Myometrial cell (primary cell): ENCODE results near the gene ATF5. TPM values are rescaled to one million over a fixed set of nuclear protein-coding genes. Genes with fewer than 3 reads are reported as not detected.

ENCODE experiments used
- total RNA-seq: library from RNA; depleted of rRNA; stranded (reverse); fragments of >200 nt; gene quantifications from 2 replicates; pipeline ENCODE4 v1.2.3, GENCODE V29; 2015

ATF5 gene, protein sequence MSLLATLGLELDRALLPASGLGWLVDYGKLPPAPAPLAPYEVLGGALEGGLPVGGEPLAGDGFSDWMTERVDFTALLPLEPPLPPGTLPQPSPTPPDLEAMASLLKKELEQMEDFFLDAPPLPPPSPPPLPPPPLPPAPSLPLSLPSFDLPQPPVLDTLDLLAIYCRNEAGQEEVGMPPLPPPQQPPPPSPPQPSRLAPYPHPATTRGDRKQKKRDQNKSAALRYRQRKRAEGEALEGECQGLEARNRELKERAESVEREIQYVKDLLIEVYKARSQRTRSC
- total RNA-seq: 14.0 and 20.2 TPM in 2 replicates

DNA sequence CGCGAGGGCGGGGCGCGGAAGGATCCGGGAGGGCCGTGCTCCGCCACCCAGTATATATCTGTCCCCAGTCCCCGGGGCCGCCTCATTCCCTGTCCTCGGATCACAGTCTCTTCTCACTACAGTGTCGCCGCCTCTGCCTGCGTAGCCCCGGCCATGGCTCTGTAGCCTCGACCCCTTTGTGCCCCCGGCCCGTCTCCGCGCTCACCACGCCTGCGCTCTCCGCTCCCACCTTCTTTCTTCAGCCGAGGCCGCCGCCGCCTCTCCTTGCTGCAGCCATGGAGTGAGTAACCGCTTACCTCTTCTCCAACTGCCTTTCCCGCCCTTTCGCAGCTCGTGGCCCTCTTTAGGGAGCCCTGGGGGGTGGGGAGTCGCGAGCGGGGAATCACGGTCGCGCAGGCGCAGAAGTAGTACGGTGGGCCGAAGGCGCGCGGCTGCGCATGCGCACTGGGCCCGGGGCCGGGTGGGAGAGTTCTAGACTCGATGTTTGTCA is at the start of gene ATF5, which contains the start of gene NUP62:
Gene ATF5, plus strand, starts transcription at position 85 of the 490 bp plus-strand sequence. CDS start 1,646 bp downstream, outside the sequence.
Gene NUP62, minus strand, starts transcription at position 384 of the 490 bp plus-strand sequence. CDS start 19,697 bp downstream, outside the sequence.

DNA sequence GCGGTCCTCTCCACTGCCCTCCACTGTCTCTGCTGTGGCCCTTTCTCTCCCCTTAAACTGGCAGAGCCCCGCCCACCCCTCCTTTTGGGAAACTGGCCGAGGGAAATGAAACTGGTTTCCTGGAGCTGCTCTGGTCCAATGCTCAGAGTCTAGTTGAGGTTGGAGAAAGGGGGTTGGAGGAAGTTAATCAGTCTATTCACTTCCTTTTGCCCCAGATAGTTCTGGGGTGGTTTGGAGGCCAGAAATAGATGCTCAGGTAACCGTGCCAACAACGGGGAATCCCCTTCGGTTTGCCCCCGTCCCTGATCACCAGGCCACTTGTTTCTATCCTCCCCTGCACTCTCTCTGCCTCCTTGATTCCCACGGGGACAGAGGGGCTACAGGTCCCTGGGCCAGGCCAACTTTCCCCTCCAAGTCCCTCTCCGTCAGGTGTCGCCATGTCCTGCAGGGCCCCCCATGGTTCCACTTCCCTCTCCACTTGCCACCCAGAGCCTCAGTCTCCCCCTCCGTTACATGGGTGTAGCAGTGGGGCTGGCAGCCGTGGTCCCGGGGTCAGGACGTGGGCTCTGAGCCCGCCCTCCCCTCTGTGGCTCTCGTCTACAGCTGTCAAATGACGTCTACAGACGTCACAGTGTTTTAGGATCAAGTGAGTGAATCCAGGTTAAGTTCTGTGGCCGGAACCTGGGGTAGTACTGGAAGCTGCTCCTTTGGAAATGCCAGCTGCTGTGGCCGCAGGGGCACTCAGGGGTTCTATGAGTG is 32.0 kb upstream of the ATF5 start, which contains the start of gene IL4I1:
Gene IL4I1, minus strand, starts transcription at position 25 of the 759 bp plus-strand sequence. CDS start 727 bp downstream, outside the sequence.

DNA sequence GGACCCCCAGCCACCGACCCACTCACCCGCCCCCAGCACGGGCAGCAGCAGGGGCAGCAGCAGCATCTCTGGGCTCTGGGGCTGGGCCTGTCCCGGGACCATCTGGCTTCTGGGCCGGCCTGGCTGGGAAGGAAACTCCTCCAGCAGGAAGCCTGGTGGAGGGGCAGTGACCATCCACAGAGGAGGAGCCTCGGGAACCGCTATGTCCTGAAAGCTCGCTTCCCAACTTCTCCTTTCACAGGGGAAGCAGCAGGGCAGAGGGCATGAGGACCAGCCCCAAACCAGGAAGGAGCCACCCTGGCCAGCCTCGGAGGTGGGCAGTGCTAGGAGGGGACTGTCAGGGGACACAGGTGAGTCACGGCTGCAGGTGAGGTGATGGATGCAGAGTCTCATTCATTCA is 32.0 kb downstream of the ATF5 start, which contains the start of gene SIGLEC11:
Gene SIGLEC11, minus strand, starts transcription at position 193 of the 400 bp plus-strand sequence. Its CDS starts 91 bp downstream, at position 102.

Other genes with a start within 250 kb of the ATF5 start
- 0.86 and 2.3 TPM in 2 replicates for gene ADM5, start 239.6 kb upstream of the ATF5 start, total RNA-seq
- 35.7 and 43.8 TPM in 2 replicates for gene CPT1C, start 238.1 kb upstream of the ATF5 start, total RNA-seq
- gene TSKS, start 165.9 kb upstream of the ATF5 start, total RNA-seq: 0.18 and 0.58 TPM in 2 replicates
- gene AP2A1, start 162.2 kb upstream of the ATF5 start, total RNA-seq: 163 and 186 TPM in 2 replicates
- 24.1 and 28.8 TPM in 2 replicates for gene FUZ, start 115.9 kb upstream of the ATF5 start, total RNA-seq
- 26.2 and 27.3 TPM in 2 replicates for gene MED25, start 110.9 kb upstream of the ATF5 start, total RNA-seq
- gene PTOV1, start 78.0 kb upstream of the ATF5 start, total RNA-seq: 67.3 and 98.9 TPM in 2 replicates
- 52.5 and 76.4 TPM in 2 replicates for gene PNKP, start 61.6 kb upstream of the ATF5 start, total RNA-seq
- 27.6 and 37.5 TPM in 2 replicates for gene AKT1S1, start 51.9 kb upstream of the ATF5 start, total RNA-seq
- 26.2 and 48.1 TPM in 2 replicates for gene TBC1D17, start 51.5 kb upstream of the ATF5 start, total RNA-seq
- gene IL4I1, start 32.3 kb upstream of the ATF5 start, total RNA-seq: not detected in 2 replicates
- 28.8 and 33.1 TPM in 2 replicates for gene NUP62, start 299 bp downstream of the ATF5 start, total RNA-seq
- not detected in 2 replicates for gene SIGLEC11, start 32.0 kb downstream of the ATF5 start, total RNA-seq
- gene VRK3, start 96.2 kb downstream of the ATF5 start, total RNA-seq: 36.3 and 38.1 TPM in 2 replicates
- 3.7 TPM in 2 replicates for gene ZNF473, start 96.8 kb downstream of the ATF5 start, total RNA-seq
- not detected in 2 replicates for gene IZUMO2, start 234.1 kb downstream of the ATF5 start, total RNA-seq